ENCODE data around the gene SMCR8.

DNA sequence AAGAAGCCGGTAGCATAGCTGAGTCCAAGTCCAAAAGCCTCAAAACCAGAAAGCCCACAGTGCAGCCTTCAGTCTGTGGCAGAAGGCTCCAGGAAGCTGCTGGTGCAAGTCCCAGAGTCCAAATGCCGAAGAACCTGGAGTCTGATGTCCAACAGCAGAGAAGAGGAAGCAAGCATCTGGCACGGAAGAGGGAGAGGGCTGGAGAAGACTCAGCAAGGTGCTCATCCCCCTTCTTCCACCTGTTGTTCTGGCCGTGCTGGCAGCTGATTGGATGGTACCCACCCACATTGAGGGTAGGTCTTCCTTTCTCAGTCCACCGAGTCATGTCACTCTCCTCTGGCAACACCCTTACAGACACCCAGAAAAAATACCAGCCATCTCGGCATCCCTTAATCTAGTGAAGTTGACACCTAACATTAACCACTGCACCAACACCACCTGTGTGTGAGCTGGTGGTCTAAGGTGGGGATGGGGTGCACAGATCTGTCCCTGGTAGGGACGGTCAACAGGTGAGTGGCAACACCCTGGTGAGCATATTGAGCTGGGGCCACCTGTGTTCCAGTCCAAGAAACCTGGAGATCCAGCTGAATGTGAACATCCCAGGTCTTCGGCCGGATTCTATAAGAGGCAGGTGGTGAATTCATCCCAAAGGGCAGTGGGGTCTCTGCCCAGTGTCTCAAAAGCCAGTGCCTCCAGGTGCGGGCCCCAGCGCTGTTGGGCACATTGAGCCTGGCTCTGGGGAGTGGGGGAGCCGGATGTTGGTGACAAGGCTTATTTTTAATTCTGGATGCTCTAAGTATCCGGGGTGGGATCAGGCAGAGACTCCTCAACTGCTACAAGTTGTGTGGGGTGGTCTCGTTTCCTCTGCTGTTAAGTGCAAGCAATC lies 44.8 kb upstream of the SMCR8 start:
- TF ChIP-seq, protein P1, sequence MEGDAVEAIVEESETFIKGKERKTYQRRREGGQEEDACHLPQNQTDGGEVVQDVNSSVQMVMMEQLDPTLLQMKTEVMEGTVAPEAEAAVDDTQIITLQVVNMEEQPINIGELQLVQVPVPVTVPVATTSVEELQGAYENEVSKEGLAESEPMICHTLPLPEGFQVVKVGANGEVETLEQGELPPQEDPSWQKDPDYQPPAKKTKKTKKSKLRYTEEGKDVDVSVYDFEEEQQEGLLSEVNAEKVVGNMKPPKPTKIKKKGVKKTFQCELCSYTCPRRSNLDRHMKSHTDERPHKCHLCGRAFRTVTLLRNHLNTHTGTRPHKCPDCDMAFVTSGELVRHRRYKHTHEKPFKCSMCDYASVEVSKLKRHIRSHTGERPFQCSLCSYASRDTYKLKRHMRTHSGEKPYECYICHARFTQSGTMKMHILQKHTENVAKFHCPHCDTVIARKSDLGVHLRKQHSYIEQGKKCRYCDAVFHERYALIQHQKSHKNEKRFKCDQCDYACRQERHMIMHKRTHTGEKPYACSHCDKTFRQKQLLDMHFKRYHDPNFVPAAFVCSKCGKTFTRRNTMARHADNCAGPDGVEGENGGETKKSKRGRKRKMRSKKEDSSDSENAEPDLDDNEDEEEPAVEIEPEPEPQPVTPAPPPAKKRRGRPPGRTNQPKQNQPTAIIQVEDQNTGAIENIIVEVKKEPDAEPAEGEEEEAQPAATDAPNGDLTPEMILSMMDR (IDR thresholded peaks at IDR 0.05 in 4 of 5, conservative IDR thresholded peaks at IDR 0.05 in 1 of 5): no peak
- TF ChIP-seq POLR2A (IDR thresholded peaks at IDR 0.05): no peak
